Cardiac fibroblast (primary cell): ENCODE data around the gene TSPAN16.

Source experiments
- DNase-seq, 2 donors: peaks; one replicate each; pipeline versions ENCODE4 v3.0.0 to v3.0.0-alpha.2; 2010; ENCODE audit warnings: low read depth in 2 of 2
- H3K4me3 ChIP-seq, 2 donors: replicated peaks in 1 of 2; 1 replicate in 1 of 2; 2 replicates in 1 of 2; pipeline ENCODE4 v1.5.1; 2011; ENCODE audit warnings: low read depth in 2 of 2, low read length in 2 of 2, mild to moderate bottlenecking in 2 of 2, moderate library complexity in 1 of 2
- TF ChIP-seq, protein P1 (sequence below): IDR thresholded peaks from one replicate; pipeline ENCODE4 v1.5.1; 2011; ENCODE audit warnings: low read depth, mild to moderate bottlenecking, low read length, inconsistent platforms

TSPAN16 gene

DNA sequence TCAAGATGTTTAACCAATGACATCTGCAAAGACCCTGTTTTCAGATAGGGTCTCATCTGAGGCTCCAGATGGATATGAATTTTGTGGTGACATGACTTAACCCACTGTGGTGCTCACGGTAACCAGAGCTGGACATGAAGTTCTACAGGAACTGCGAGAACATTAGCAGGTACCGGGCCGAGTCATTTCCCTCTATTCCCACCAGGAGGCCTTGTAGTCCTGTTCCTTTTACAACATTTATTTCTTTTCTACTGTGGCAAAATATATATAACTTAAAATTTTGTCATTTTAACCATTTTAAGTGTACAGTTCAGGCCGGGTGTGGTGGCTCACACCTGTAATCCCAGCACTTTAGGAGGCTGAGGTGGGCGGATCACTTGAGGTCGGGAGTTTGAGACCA, 7.6 kb upstream of the TSPAN16 start:
- H3K4me3 ChIP-seq: no peak overlapping the region
- TF ChIP-seq, protein P1, sequence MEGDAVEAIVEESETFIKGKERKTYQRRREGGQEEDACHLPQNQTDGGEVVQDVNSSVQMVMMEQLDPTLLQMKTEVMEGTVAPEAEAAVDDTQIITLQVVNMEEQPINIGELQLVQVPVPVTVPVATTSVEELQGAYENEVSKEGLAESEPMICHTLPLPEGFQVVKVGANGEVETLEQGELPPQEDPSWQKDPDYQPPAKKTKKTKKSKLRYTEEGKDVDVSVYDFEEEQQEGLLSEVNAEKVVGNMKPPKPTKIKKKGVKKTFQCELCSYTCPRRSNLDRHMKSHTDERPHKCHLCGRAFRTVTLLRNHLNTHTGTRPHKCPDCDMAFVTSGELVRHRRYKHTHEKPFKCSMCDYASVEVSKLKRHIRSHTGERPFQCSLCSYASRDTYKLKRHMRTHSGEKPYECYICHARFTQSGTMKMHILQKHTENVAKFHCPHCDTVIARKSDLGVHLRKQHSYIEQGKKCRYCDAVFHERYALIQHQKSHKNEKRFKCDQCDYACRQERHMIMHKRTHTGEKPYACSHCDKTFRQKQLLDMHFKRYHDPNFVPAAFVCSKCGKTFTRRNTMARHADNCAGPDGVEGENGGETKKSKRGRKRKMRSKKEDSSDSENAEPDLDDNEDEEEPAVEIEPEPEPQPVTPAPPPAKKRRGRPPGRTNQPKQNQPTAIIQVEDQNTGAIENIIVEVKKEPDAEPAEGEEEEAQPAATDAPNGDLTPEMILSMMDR: peak; percentile 66
- DNase-seq: peak; percentile 57

DNA sequence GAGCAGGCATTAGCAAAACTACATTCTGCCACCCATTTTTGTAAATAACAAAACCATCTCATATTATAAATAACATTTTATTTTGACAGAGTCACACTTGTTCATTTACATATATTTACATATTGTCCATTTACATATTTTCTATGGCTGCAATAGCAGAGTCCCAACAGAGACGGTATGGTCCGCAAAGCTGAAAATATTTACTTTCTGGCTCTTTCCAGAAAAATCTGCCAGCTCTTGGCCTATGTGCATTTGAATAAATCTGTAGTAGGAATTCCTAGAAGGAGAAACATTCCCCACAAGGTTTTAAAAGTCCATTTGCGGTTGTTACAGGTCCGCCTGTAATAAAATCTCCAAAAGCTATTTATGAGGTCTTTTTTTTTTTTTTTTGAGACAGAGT, 5.7 kb upstream of the TSPAN16 start:
- no peak for DNase-seq
- TF ChIP-seq, protein P1: no peak
- no peak overlapping the region for H3K4me3 ChIP-seq

DNA sequence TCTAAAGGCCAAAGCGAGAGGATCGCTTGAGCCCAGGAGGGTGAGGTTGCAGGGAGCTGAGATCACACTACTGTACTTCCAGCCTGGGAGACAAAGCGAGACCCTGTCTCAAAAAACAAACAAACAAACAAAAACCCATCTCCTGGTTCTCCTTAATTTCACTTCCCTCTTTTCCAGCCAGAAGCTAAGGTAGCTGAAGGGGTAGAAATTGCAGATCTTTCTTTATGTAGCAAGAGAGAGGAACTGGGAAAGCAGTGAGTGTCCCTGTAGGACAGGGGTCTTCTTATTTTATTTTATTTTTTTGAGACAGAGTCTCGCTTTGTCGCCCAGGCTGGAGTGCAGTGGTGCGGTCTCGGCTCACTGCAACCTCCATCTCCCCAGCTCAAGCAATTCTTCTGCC, 4.5 kb upstream of the TSPAN16 start:
- H3K4me3 ChIP-seq: no peak overlapping the region
- no peak for DNase-seq
- TF ChIP-seq, protein P1: no peak

DNA sequence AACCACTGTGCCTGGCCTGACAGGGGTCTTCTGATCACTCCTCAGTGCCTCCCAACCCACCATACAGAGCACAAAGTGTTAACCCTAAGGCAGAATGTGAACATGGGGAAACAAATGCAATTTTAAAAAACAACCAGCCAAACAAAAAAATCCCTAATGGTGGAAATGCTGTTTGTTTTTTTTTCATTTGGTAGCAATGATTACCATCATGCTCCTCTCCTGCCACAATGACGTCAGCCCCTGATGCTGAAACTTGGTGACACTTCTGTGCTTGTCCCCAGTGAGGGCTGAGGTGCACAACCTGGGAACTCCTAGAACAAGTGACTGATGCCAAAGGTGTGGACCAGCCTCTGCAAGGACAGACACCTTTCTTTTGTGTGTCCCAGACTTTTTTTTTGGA, 4.0 kb upstream of the TSPAN16 start:
- TF ChIP-seq, protein P1: no peak
- no peak overlapping the region for H3K4me3 ChIP-seq
- DNase-seq: no peak

DNA sequence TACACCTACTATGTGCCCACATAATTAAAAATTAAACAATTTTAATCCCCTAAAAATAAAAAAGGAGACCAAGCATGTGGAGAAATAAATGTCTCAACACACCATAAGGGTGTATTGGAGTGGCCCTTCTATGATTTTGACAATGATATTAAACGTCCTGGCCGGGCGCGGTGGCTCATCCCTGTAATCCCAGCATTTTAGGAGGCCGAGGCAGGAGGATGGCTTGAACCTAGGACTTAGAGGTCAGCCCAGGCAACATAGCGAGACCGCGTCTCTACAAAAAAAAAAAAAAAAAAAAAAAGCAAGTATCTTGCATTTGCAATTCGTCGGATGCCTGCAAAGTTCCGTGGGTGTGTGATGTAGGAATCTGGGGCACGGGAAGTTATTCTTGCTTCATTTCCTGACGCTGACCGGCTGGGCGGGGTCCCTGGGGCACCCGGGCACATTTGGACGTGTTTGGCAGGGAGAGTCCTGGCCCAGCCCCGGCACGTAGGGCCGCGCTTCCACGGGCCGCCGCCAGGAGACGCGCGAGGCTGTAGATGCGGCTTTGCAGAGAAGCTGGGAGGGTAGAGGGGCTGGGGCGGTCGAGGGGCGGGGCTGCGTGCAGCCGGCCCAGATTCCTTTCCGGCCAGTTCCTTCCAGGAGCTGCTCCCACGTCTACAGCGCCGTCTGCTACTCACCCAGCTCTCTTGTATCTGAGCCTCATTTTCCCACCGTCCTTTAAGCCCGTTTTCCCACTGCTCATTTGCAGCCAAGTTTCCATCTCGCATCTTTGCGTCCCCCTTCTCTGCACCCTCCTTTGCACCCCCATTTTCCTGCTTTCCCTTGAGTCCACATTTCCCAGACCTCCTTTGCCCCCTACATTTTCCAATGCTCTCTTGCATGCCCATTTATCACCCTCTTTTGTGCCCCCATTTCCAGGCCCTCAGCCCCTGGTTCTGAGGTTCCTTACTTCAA, 2.2 kb upstream of the TSPAN16 start:
- peak; percentile 97 to 99 for DNase-seq
- TF ChIP-seq, protein P1: peak; percentile 99
- peak overlapping the region in 1 of 2 donors; percentile 39 for H3K4me3 ChIP-seq

DNA sequence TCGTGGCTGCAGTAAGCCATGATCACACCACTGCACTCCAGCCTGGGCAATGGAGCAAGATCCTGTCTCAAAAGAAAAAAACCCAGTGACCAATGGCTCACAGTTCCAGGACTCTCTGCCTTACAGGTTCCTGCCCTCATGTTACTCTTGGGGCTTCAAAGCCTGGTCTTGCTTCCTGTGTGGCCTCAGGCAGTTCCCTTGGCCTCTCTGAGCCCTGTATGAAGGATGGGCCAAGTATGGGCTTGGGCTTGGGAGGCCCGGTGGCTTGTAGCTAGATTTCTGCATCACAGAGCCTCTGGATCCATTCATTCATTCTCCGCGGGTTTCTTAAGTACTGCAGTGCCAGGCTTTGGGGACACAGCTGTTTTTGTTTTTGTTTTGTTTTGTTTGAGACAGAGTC, 780 bp upstream of the TSPAN16 start:
- TF ChIP-seq, protein P1: no peak
- no peak overlapping the region for H3K4me3 ChIP-seq
- DNase-seq: no peak
